ENCODE results near the gene STAB1.

STAB1 gene

DNA sequence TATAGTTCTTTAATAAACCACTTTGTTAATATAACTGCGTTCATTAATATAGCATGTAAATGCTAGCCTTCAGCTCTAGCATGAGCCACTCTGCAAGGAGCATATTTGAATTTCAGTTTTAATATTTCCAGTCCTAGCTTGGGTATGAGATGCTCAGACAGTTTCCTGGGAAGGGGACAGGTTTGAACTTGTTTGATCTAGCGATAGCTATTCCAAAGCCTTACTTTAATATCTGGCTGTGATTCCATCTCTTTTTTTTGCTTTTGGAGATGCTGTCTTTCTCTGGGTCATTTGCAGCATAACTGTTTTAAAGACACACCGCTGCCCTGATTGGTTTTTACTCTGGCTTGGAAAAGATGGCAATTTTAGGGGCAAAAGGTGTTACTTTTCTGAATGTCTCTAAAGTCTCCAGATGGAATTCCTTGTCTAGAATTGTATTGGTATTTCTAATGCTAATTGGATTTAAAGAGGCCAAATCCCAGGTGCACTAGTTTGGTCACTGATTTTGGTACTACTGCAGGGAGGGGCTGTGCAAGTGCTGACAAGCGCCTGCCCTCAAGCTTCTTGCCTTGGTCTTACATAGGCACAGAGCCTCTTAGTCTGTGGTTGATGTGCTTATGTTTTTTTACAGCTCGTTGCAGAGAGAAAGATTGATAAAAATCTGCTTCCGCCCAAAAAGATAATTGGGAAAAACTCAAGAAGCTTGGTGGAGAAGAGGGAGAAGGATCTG lies 36.9 kb upstream of the STAB1 start:
- H3K4me2 ChIP-seq: peak overlapping the region in 9 of 11 experiments; percentile 87 to 99 (median 96); a peak in 13 of 22 replicates
- 0 out of 22 replicates have a peak overlapping the region, but pooled peaks of 1 of the 11 experiments have one; percentile 2 for H3K9ac ChIP-seq
- no peaks in the 10 kb centered on the region for H3K9me3 ChIP-seq (replicated peaks in 1 of 11)
- H3K27ac ChIP-seq: no peak overlapping the region
- H3K36me3 ChIP-seq: peaks cover 56 to 65% (median 62%) of the 10 kb centered on the region in 11 experiments
- peaks cover 27 to 67% (median 47%) of the 10 kb centered on the region in 11 experiments; a peak in 19 of 22 replicates for H4K20me1 ChIP-seq
- H3K4me3 ChIP-seq: 0 out of 20 replicates have a peak overlapping the region, but pooled peaks of 1 of the 10 experiments have one; percentile 98
- no peak for TF ChIP-seq Cebpa-rat (IDR thresholded peaks at IDR 0.05)
- no peaks in the 10 kb centered on the region for H3K27me3 ChIP-seq
- peaks cover 25 to 87% (median 48%) of the 10 kb centered on the region in 10 experiments for H3K4me1 ChIP-seq

DNA sequence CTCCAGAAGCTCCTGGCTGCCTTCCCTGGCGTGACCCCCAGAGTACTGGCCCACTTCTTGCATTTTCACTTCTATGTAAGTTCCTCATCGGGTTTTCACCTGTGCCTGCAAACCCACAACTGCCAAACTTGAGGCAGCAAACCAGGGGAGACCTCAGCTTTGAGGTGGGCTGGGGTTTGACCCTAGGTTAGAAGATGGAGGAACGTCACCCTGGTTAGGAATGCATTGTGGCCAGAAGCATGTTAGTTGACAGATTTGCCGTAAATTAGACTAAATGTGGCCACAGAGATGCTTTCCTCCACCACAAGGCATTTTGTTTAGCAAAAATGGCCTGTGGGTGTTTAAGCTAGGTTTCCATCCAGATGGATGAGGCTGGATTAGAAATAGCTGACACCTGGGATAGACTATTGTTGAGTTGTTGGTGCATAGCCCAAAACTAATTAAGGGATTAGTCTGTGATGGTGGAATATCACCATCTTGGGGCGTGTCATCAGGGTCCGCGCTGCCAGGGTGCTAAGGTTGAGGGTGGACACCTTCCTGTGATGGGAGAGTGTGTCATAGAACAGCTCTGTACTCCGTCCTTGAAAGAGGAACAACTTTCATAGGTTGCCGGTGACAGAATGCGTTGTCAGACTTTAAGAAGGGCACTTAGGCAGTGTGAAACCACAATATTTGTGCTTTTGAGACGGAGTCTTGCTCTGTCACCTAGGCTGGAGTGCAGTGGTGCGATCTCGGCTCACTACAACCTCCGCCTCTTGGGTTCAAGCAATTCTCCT lies 36.2 kb upstream of the STAB1 start:
- Histone ChIP-seq H3K4me2 (peak overlapping the region in 3 of 11 experiments; percentile 3 to 99 (median 98); a peak in 3 of 22 replicates), H3K9ac (no peak overlapping the region), H3K4me3 (no peak overlapping the region), H3K27me3 (no peaks in the 10 kb centered on the region), H3K9me3 (replicated peaks in 1 of 11) (no peaks in the 10 kb centered on the region), H3K36me3 (peaks cover 63 to 72% (median 70%) of the 10 kb centered on the region in 11 experiments), H3K27ac (no peak overlapping the region), H3K4me1 (peaks cover 25 to 89% (median 50%) of the 10 kb centered on the region in 10 experiments), H4K20me1 (peaks cover 30 to 74% (median 52%) of the 10 kb centered on the region in 11 experiments; a peak in 19 of 22 replicates)
- TF ChIP-seq Cebpa-rat (IDR thresholded peaks at IDR 0.05): no peak

DNA sequence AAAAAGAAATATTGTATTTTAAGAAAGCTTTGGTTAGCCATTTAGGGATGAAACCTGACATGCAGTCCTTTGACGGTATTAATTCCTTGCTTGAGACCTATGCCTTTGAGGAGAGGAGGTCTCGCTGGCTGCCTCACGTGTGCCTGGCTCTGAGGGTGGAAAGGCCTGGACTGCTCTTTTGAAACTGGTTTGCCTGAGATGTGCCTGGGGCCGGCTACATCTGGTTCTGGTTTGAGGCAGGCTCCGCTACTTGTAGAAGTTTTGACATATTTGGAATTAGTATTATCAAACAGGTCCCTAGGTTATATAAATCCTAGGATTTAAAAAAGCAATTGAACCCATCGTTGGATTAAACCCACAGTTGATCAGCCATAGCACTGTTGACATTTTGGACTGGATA lies 33.3 kb upstream of the STAB1 start:
- Histone ChIP-seq H3K4me3 (no peak overlapping the region), H3K36me3 (peaks cover 90 to 100% (median 98%) of the 10 kb centered on the region in 11 experiments), H3K27ac (0 out of 22 replicates have a peak overlapping the region, but pooled peaks of 1 of the 11 experiments have one; percentile 10), H3K9me3 (replicated peaks in 1 of 11) (no peaks in the 10 kb centered on the region), H3K4me1 (peaks cover 10 to 89% (median 35%) of the 10 kb centered on the region in 10 experiments), H4K20me1 (peaks cover 35 to 96% (median 64%) of the 10 kb centered on the region in 11 experiments; a peak in 19 of 22 replicates), H3K4me2 (peak overlapping the region in 3 of 11 experiments; percentile 39 to 45 (median 45); a peak in 4 of 22 replicates), H3K27me3 (no peaks in the 10 kb centered on the region), H3K9ac (no peak overlapping the region)
- TF ChIP-seq Cebpa-rat (IDR thresholded peaks at IDR 0.05): no peak

- no peaks in the 10 kb centered on the region for H3K27me3 ChIP-seq
- no peak overlapping the region for H3K4me3 ChIP-seq
- H3K4me1 ChIP-seq: peaks cover 3 to 89% (median 36%) of the 10 kb centered on the region in 10 experiments; a peak in 19 of 20 replicates
- H3K36me3 ChIP-seq: peaks cover 86 to 100% (median 97%) of the 10 kb centered on the region in 11 experiments
- peaks cover 28 to 97% (median 61%) of the 10 kb centered on the region in 11 experiments; a peak in 20 of 22 replicates for H4K20me1 ChIP-seq
- no peaks in the 10 kb centered on the region for H3K9me3 ChIP-seq (replicated peaks in 1 of 11)
- no peak overlapping the region for H3K9ac ChIP-seq
- peak overlapping the region in 6 of 11 experiments; percentile 8 to 45 (median 28); a peak in 7 of 22 replicates for H3K4me2 ChIP-seq
- no peak for TF ChIP-seq Cebpa-rat (IDR thresholded peaks at IDR 0.05)
- peak overlapping the region in 2 of 11 experiments; percentile 9 to 46; a peak in 2 of 22 replicates for H3K27ac ChIP-seq
Observed at GRCh38 chr3:52463416-52463815, 31.7 kb upstream of the STAB1 start.

DNA sequence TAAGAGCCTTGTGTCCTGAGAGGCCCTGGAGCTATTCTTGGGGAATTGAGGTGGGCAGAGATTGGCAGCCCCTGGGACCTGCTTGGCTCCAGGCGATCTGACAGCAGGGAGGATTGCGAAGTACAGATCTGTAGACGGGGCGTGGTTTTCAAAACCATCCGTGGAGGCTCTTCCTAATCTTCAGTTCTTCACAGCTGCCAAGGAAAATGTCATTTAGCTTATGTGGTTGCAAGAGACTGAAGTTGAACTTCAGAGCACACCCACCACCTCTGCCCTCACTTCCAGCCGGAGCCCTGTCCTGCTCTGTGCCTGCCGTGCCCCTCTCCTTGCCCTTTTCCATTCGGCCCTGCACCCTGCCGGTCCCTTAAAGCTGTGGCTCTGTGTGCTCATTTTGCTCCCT lies 26.8 kb upstream of the STAB1 start:
- H3K4me3 ChIP-seq: no peak overlapping the region

DNA sequence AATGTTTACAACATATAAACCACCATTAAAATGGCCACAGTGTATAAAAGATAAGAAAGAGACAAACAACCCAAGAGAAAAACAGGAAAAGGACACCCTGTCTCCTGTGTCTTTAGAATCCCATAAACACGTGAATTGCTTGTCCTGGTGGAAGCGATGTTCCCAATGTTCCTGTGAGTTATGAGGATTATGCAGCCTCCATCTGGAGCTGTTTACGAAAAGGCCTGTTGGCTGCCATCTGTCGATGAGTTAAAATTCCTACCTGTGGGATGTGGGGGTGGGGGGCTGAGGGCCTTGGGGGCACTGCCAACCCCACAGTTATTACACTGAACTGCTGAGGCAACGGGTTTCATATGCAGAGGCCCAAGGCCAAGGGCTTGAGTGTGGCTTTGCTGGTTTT lies 26.1 kb upstream of the STAB1 start:
- no peak overlapping the region for H3K4me3 ChIP-seq
- no peaks in the 10 kb centered on the region for H3K27me3 ChIP-seq
- H3K27ac ChIP-seq: peak overlapping the region in 6 of 11 experiments; percentile 37 to 69 (median 54); a peak in 9 of 22 replicates
- H3K9me3 ChIP-seq (replicated peaks in 1 of 11): no peaks in the 10 kb centered on the region
- H3K4me1 ChIP-seq: peaks cover 27 to 89% (median 67%) of the 10 kb centered on the region in 10 experiments
- H3K4me2 ChIP-seq: peak overlapping the region in 6 of 11 experiments; percentile 47 to 83 (median 64); a peak in 6 of 22 replicates
- peaks cover 9 to 94% (median 36%) of the 10 kb centered on the region in 11 experiments; a peak in 17 of 22 replicates for H4K20me1 ChIP-seq
- TF ChIP-seq Cebpa-rat (IDR thresholded peaks at IDR 0.05): no peak
- peak overlapping the region in 5 of 11 experiments; percentile 56 to 70 (median 58); a peak in 5 of 22 replicates for H3K9ac ChIP-seq
- H3K36me3 ChIP-seq: peaks cover 71 to 98% (median 89%) of the 10 kb centered on the region in 11 experiments

More for the DNA sequence above, 26.8 kb upstream of the STAB1 start:
- Histone ChIP-seq H3K9ac (peak overlapping the region; percentile 21 to 70 (median 56); a peak in 16 of 22 replicates), H3K4me1 (peaks cover 21 to 89% (median 62%) of the 10 kb centered on the region in 10 experiments), H3K27me3 (no peaks in the 10 kb centered on the region), H3K36me3 (peaks cover 71 to 96% (median 89%) of the 10 kb centered on the region in 11 experiments), H3K4me2 (peak overlapping the region in 10 of 11 experiments; percentile 31 to 83 (median 62); a peak in 19 of 22 replicates), H3K27ac (peak overlapping the region in 9 of 11 experiments; percentile 20 to 69 (median 55); a peak in 18 of 22 replicates), H4K20me1 (peaks cover 12 to 98% (median 43%) of the 10 kb centered on the region in 11 experiments; a peak in 17 of 22 replicates), H3K9me3 (replicated peaks in 1 of 11) (no peaks in the 10 kb centered on the region)
- TF ChIP-seq Cebpa-rat (IDR thresholded peaks at IDR 0.05): peak in 3 of 11 experiments; percentile 19 to 34 (median 29); a peak in 2 of 22 replicates

- TF ChIP-seq Cebpa-rat (IDR thresholded peaks at IDR 0.05): no peak
- Histone ChIP-seq H4K20me1 (peaks cover 0 to 77% (median 18%) of the 10 kb centered on the region in 11 experiments; a peak in 13 of 22 replicates), H3K9ac (peak overlapping the region in 4 of 11 experiments; percentile 1 to 28 (median 26); a peak in 3 of 22 replicates), H3K4me1 (peaks cover 27 to 99% (median 81%) of the 10 kb centered on the region in 10 experiments), H3K4me2 (peak overlapping the region in 3 of 11 experiments; percentile 75 to 93 (median 88); a peak in 3 of 22 replicates), H3K4me3 (no peak overlapping the region), H3K9me3 (replicated peaks in 1 of 11) (no peaks in the 10 kb centered on the region), H3K27ac (peak overlapping the region in 5 of 11 experiments; percentile 10 to 66 (median 24); a peak in 6 of 22 replicates), H3K36me3 (peaks cover 68 to 98% (median 87%) of the 10 kb centered on the region in 11 experiments), H3K27me3 (no peaks in the 10 kb centered on the region)
Observed at GRCh38 chr3:52470920-52471319, 24.2 kb upstream of the STAB1 start.

All from BLaER1 treated with 17β-estradiol and CSF1 and Interleukin-3, amounts not matched to agents 10 nM and 100 nM (cell line).